Right ventricle myocardium inferior (tissue), 1 donor: ENCODE data around the gene SHROOM2. TPM values are rescaled to one million over a fixed set of nuclear protein-coding genes. Genes with fewer than 3 reads are reported as not detected.
"Not testable (repeated sequence)": the region's sequence is repeated elsewhere in the genome, so short reads cannot be mapped to it uniquely, and the experiment has no call there.

Source experiments
- ATAC-seq: fragments of 200-7000 bp; cut with Tn5 transposase; one replicate; pipeline ENCODE4 v1.9.1; 2020; ENCODE audit warnings: mild to moderate bottlenecking, moderate library complexity
- DNase-seq: peaks from one replicate; pipeline ENCODE4 v3.0.0; 2021; ENCODE audit errors: missing footprints
- intact Hi-C: fragments of 100-400 bp; cut with DNase I; formaldehyde crosslinking; loops from one replicate; pipeline ENCODE4 v1.11.0; 2022
- long read RNA-seq: library from polyadenylated mRNA; unstranded; transcript quantifications from one replicate; pipeline ENCODE4 v2.0.0, GENCODE V29; 2021
- total RNA-seq: library from RNA; stranded (reverse); fragmentation: NEBNext Ultra II Directional; extraction: Animal tissue kit (Norgen Biotek cat#: 25700); gene quantifications from one replicate; pipeline ENCODE4 v1.2.1, GENCODE V29; 2021
- donor health status: DM: no; HTN: yes; CAD: no; lungs with severe emphysema.

The SHROOM2 gene, protein sequence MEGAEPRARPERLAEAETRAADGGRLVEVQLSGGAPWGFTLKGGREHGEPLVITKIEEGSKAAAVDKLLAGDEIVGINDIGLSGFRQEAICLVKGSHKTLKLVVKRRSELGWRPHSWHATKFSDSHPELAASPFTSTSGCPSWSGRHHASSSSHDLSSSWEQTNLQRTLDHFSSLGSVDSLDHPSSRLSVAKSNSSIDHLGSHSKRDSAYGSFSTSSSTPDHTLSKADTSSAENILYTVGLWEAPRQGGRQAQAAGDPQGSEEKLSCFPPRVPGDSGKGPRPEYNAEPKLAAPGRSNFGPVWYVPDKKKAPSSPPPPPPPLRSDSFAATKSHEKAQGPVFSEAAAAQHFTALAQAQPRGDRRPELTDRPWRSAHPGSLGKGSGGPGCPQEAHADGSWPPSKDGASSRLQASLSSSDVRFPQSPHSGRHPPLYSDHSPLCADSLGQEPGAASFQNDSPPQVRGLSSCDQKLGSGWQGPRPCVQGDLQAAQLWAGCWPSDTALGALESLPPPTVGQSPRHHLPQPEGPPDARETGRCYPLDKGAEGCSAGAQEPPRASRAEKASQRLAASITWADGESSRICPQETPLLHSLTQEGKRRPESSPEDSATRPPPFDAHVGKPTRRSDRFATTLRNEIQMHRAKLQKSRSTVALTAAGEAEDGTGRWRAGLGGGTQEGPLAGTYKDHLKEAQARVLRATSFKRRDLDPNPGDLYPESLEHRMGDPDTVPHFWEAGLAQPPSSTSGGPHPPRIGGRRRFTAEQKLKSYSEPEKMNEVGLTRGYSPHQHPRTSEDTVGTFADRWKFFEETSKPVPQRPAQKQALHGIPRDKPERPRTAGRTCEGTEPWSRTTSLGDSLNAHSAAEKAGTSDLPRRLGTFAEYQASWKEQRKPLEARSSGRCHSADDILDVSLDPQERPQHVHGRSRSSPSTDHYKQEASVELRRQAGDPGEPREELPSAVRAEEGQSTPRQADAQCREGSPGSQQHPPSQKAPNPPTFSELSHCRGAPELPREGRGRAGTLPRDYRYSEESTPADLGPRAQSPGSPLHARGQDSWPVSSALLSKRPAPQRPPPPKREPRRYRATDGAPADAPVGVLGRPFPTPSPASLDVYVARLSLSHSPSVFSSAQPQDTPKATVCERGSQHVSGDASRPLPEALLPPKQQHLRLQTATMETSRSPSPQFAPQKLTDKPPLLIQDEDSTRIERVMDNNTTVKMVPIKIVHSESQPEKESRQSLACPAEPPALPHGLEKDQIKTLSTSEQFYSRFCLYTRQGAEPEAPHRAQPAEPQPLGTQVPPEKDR (N-terminal part only)
- total RNA-seq = 0.60 TPM
- long read RNA-seq = 0 reads

- DNase-seq = no peak
- intact Hi-C loops = no loop called here
- no peak for ATAC-seq
Measured at GRCh38 chrX:9785944-9786797, at the start of gene SHROOM2. TSS of gene SHROOM2 (plus strand) at chrX:9786429. CDS start at chrX:9786546, 117 bp downstream.

GRCh38 chrX:9737363-9737762 is 48.9 kb upstream of the SHROOM2 start:
- intact Hi-C loops = no loop called here
- DNase-seq = no peak
- no peak for ATAC-seq

- ATAC-seq (no peak), DNase-seq (no peak)
- intact Hi-C loops = no loop called here
Measured at GRCh38 chrX:9738151-9738550, 48.1 kb upstream of the SHROOM2 start.

DNA sequence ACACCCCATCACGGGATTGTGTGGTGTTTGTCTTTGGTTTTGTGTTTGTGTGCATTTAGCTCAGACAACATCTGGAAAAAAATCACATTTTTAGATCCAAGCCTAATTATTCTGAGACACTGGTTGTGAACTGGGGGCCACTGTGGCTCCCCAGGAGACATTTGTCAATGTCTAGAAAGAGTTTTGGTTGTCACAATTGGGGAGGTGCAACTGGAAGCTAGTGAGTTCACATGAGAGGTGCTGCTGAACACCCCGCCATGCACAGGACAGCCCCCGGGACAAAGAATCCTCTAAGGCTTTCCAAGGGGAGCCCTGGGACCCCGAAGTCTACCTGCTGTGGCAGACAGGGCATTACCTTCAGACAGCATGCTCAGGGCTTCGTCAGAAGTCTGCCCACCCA is 47.1 kb upstream of the SHROOM2 start:
- ATAC-seq (no peak), DNase-seq (no peak)
- intact Hi-C loops = no loop called here

DNA sequence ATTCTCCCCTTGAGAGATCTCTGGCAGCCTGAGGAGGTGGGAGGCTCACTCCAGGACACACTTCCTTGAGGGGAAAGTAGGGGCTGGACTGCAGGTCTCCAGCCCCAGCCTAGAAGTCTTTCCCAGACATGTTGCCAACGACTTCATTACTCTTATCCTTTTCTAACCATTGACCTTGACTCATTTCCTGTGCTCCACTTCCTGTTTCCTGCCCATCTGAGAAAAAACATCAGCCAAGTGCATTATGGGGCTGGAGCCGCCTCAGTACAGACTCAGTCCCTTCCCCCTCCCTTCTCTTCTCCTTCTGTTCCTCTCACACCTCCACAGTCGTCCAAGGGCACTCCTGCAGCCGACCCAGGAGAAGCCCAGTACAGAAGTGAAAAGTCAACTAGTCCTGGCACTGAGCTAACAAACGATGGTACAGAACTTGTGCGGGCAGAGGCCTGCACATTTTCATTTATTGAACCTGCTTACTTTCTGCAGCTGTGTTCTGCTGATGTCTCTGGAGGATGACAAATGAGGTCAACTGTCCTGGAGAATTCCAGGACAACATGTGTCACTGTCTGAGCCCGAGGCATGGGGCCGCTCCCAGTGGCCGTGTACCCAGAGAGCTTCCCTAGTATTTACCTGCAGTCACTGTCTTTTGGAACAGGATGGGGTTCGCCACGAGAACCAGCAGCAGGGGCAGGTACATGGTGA is 40.7 kb upstream of the SHROOM2 start:
- DNase-seq (no peak), ATAC-seq (no peak)
- intact Hi-C loops = no loop called here

DNA sequence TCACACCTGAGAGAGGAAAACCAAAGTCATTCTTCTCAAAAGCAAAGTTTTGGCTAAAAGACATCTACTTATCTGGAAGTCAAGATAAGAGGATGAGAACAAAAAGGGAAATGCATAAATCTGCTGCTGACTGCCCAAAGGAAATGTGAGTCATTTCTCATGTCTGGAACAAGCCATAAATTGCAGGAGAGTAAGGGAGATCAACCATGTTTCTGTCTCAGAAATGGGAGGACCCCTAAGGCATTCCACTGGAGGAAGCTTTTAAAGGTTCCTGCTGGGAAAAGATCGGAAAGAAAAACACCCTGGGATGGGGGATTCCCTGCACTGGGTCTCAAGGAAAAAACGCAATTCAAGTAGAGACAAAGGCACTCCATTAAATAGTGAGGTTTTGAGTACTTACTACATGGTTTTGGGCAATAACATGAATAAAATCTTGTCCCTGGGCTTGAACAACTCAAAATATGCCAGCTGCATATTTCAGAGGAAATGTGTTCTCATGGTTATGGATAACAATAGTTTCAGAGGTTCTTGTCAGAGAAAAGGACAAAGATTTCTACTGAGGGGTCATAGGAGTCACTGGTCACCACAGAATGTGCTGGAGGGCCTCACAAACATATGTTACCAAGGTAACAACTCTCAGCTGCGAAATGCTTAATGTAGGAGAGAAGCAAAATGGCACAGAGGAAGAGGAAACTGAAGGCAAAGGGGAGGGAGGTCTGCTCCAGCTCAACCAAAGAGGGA is 39.9 kb upstream of the SHROOM2 start:
- intact Hi-C loops = no loop called here
- DNase-seq = no peak
- ATAC-seq = no peak

GRCh38 chrX:9747644-9748043 is 38.6 kb upstream of the SHROOM2 start:
- intact Hi-C loops = no loop called here
- DNase-seq (no peak), ATAC-seq (no peak)

DNA sequence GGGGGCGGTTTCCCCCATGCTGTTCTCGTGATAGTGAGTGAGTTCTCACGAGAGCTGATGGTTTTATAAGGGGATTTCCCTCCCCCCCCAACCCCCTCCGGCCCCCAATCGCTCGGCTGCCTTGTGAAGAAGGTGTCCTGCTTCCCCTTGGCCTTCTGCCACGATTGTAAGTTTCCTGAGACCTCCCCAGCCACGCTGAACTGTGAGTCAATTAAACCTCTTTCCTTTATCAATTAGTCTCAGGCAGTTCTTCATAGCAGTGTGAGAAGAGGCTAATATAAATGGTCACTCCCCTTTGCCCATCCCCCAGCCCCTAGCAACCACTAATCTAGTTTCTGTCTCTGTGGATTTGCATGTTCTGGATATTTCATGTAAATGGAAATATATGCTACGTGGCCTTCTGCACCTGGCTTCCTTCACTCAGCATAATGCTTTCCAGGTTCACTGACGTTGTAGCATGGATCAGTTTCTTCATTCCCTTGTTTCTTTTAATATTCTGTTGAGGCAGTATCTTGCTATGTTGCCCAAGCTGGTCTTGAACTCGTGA is 37.0 kb upstream of the SHROOM2 start:
- intact Hi-C loops = no loop called here
- DNase-seq (no peak), ATAC-seq (no peak)

GRCh38 chrX:9757366-9757765 is 28.9 kb upstream of the SHROOM2 start:
- intact Hi-C loops = no loop called here
- ATAC-seq = no peak
- DNase-seq = no peak

DNA sequence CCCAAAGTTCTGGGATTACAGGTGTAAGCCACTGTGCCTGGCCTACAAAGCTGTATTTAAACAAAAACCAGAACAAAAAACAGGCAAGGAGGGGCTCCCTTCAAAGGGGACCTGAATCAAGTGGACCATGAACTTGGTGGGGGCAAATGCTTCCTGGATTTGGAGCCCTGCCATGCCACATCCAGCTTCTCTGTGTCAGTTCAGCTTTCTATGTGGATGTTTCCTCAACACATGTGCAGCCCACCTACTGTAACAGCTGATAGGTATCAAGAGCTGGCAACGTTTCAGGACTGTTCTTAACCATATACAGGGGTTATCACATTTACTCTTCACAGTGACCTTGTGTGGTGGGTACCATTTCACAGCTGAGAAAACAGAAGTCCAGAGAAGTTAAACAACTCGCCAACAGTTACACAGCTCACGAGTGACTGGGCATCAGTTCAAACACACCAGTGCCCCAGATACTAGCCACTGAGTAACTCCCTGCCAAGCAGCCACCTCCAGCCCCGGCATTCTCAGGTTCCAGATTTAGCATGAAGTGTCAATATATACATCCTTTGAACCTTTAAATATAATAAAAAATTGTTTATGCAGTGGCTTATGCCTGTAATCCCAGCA is 28.1 kb upstream of the SHROOM2 start:
- no peak for ATAC-seq
- intact Hi-C loops = no loop called here

GRCh38 chrX:9759337-9759736 is 26.9 kb upstream of the SHROOM2 start:
- DNase-seq (no peak), ATAC-seq (no peak)
- intact Hi-C loops = no loop called here

More for the DNA sequence above, 28.1 kb upstream of the SHROOM2 start:
- DNase-seq = no peak

DNA sequence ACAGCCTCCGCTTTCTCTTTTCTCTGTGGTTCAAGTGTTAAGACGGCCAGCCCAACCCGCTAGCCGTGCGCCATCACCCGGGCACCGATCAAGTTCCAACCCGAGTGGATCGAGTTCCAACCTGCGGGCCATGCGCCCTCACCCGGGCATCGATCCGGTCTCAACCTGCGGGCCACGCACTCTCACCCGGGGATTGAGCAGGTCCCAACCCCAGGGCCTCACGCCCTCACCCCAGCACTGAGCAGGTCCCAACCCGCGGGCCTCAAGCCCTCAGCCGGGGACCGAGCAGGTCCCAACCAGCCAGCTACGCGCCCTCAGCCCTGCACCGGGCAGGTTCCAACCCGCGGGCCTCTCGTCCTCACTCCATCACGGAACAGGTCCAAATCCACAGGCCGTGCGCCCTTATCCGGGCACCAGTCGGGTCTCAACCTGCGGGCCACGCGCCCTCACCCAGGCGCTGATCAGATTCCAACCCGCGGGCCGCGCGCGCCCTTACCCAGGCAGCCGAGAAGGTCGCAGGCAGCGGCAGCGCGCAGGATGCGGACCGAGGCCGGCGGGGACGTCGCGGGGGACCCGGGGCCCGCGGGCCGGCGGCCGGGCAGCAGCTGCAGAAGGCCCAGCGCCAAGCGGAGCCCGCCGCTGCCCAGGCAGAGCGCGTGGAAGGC is 21.0 kb upstream of the SHROOM2 start:
- intact Hi-C loops = no loop called here
- no peak for ATAC-seq
- DNase-seq = no peak

- DNase-seq = no peak
- intact Hi-C loops = no loop called here
- ATAC-seq = no peak
Measured at GRCh38 chrX:9765737-9766097, 20.5 kb upstream of the SHROOM2 start, which contains the start of gene GPR143. TSS of gene GPR143 (minus strand) at chrX:9765847. CDS start at chrX:9765817, 30 bp downstream.

GRCh38 chrX:9767375-9767774 is 18.9 kb upstream of the SHROOM2 start:
- intact Hi-C loops = no loop called here
- no peak for DNase-seq

DNA sequence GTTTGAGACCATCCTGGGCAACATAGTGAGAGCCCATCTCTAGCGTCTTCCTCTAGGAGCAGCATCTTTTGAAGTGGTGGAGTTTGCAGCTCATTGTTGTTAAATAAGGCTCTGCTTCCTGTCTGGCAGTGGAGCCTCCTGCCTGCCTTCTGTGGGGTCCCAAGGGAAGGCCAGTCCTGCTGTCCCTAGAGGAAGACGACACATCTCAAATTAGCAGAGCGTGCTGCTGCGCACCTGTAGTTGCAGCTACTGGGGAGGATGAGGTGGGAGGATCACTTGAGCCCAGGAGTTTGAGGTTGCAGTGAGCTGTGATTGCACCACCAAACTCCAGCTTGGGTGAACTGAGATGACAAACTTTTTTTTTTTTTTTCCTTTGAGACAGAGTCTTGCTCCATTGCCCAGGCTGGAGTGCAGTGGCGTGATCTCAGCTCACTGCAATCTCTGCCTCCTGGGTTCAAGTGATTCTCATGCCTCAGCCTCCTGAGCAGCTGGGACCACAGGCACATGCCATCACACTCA is 17.8 kb upstream of the SHROOM2 start:
- DNase-seq, ATAC-seq, intact Hi-C loops: not testable (repeated sequence)

More at GRCh38 chrX:9767375-9767774, 18.9 kb upstream of the SHROOM2 start:
- no peak for ATAC-seq
